GM19023 (cell line): ENCODE measurements around the gene CCDC28A.

Source experiments
- ATAC-seq: cut with Tn5 transposase; IDR thresholded peaks from one replicate; pipeline ENCODE4 v1.9.1; 2021; ENCODE audit warnings: mild to moderate bottlenecking, moderate library complexity; ENCODE audit not compliant: unreplicated experiment

Gene CCDC28A

DNA sequence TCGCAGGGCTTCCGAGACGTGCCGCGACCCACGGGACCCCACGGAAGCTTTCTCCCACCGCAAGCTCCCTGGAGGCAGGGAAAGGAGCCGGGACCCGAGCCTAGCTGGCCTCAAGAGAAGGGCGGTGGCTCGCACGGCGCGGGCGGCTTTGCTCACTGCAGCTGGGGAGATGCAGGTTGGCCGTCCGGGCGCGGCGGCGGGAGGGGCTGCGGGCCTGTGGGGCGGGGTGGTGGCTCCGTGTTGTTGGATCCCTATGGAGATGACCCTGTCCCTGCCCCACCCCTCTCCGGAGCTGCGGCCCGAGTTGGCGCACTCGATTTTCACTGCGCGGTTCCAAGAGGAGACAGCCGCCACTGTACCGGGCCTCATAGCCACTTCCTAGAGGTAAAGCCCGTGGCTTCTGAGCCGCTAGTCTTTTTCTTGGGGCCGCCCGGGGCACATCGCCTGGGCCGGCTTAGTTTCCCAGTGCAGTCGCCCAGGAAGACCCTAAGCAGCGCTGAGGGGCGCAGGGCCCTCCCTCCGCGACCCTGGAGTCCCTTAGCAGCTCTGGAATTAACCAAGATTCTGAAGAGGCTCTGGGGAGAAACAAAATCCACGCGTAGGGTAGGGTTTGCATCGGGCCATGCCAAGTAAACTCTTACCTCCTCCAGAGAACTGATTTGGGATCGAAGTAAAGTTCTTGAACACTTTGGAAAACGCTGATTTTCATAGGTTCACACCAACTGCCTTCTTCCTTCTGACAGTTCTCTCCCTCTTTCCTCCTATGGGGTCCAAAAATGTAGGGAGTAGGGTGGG, 22.4 kb downstream of the CCDC28A start, which contains the start of gene ECT2L:
TSS of gene ECT2L (plus strand) at position 279 of the 795 bp plus-strand sequence. CDS start 17,188 bp downstream, outside the sequence.
- no peak for ATAC-seq

DNA sequence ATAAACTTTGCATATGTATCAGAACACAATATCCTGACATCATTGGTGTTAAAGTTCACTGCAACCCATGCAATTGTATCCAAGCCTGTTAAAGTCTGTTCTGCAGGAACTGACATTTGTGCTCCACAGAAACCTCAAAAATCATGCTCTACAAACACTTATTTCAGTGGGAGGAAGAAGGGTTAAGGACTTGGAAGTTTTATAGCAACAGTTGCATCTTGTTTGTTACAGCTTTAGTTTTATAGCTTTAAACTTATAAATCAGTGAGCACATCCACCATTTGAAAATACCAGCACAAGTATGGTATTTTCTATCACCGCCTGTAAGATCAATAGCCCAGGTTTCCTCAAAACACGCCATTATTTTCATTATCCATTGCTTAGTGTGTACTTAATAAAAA, 23.2 kb downstream of the CCDC28A start:
- ATAC-seq: no peak

DNA sequence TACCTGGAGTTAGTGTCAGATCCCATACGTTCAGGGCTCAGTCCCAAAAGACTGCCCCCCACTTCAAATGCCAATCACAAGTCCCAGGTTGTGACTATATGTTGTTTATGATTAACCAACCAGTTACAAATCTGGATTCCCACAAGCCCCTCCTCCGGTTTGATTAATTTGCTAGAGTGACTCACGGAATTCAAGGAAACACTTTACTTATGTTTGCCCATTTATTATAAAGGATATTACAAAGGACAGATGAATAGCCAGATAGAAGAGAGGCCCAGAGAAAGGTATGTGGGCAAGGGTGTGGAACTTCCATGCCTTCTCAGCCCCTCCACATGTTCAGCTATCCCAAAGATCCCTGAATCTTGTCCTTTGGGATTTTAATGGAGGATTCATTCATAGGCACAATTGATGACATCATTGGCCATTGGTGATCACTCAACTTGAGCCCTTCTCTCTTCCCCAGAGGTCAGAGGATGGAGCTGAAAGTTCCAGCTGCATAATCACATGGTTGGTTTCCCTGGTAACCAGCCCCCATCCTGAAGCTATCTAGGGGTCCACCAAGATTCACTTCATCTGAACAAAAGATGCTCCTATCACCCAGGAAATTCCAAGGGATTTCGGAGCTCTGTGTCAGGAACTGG, 24.4 kb downstream of the CCDC28A start:
- no peak for ATAC-seq

DNA sequence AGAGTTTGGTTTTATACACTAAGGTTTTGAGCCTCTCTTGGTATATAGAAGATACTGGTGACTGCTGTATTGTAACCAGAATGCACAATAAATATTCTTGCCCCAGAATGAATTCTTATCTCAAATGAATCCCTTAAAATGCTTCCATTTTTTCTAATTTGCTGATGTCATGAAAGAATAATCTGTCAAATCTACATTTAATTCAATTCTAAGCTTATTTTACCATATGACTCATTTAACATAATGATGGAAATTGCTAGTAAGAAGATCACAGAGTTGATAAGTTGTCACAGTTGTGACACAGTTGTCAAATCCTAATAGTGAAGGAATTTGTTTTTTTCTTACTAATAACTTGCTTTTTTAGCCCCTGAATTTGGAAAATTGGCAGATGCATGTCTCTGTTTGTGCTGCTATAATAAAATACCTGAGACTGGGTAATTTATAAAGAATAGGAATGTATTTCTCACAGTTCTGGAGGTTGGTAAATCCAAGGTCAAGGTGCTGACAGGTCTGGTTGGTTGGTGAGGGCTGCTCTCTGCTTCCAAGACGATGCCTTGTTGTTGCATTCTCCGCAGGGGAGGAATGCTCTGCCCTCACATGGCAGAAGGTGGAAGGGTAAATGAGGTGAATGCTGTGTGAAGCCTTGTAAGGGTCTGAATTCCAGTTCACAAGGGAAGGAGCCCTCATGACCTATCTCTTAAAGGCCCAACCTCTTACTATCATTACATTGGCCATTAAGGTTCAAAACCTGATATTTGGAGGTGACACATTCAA, 27.0 kb downstream of the CCDC28A start:
- no peak for ATAC-seq

DNA sequence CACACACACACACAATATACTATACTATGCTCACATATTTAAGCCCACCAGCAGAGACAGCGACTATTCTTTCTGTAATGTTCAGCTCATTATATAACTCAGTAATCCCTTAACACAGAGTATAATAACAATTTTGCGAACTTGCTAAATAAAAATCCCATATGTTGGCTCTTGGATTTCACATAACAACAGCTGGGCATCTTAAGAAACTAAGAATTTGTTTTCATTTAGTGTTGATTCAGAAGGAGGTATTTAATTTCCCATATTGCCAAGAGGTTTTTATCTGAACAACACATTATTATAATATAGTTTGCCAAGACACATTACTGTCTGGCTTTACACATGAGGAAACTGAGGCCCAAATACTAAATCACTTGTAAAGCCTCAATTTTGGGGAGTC, 29.8 kb downstream of the CCDC28A start:
- ATAC-seq: no peak

DNA sequence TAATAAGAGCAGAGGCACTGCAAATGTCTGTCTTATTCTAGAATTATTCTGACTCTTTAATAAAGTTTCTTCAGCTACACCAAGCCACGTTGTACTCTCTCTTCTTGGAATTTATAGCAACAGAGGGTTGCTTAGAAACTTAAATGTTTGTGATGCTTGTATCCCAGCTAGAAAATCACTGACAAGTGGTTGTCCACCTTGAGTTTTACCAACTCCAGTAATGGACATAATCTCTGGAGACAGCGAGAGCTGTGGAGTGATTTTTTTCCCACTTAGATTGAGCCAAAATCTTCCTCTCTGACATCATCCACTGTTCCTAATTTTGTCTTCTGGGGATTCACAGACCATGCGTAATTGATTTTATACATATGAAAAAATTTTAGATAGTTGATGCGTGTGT, 30.3 kb downstream of the CCDC28A start:
- ATAC-seq: no peak

DNA sequence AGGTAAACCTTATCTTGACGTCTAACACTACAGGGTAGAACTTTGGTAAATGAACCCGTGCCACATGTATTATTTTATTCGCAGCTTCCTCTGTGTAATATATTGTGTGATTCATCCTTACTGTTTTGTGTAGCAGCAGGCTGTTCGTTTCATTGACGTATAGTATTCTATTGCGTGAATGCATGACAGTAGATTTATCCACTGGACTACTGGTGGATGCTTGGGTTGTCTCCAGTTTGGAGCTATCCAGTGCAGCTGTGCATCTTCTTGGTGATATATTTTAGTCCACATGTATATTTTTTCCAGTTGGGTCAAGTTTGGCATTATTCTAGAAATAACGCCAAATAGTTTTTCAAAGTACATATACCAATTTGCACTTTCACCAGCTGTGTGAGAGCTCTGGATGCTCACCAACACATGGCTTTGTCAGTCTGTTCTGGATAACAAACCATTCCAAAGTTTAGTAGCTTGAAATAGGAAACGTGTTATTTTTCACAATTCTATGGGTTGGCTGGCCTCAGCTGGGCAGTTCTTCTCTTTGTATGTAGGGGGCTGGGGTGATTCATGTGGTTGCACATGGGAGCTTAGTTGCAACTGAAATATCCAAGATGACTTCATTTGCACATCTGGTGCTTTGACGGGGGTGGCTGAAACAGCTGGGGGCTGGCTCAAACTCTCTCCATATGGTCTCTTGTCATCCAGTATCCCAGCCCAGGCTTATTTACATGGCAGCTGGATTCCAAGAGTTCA, 31.6 kb downstream of the CCDC28A start:
- ATAC-seq: no peak

DNA sequence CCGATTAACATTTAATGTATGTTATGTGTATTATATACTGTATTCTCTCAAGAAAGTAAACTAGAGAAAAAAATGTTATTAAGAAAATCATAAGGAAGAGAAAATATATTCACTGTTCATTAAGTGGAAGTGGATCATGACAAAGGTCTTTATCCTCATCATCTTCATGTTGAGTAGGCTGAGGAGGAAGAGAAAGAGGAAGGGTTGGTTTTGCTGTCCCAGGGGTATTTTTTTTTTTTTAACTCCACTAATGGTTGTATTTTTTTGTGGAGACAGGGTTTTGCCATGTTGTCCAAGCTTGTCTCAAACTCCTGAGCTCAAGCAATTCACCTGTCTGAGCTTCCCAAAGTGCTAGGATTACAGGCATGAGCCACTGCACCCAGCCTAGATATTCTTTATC, 33.3 kb downstream of the CCDC28A start:
- no peak for ATAC-seq

DNA sequence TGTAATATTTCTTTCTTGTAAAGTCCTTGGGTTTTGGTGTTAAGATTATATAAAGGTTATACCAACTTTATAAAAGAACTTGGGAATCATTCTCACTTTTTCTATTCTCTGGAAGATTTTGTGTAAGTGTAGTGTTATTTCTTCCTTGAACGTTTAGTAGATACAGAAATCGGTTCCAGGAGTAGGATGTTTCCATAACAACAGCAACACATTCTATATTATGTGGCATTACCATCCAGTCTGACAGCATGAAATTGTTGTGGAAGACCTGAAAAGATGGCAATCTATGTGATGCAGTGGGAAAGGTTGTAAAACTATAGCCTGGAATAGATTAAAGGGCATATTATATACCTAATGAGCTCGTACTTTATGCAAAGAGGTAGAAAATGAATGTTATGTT, 36.1 kb downstream of the CCDC28A start:
- no peak for ATAC-seq

DNA sequence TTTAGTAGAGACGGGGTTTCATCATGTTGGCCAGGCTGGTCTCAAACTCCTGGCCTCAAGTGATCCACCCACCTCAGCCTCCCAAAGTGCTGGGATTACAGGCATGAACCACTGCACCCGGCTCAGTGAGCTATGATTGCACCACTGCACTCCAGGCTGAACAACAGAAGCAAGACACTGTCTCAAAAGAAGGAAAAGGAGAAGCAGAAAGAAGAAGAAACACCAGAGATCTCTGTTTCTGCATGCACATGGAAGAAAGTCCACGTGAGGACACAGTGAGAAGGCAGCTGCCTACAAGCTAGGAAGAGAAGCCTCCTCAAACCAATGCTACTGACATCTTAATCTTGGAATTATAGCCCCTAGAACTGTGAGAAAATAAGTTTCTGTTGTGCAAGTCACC, 38.3 kb downstream of the CCDC28A start:
- no peak for ATAC-seq

DNA sequence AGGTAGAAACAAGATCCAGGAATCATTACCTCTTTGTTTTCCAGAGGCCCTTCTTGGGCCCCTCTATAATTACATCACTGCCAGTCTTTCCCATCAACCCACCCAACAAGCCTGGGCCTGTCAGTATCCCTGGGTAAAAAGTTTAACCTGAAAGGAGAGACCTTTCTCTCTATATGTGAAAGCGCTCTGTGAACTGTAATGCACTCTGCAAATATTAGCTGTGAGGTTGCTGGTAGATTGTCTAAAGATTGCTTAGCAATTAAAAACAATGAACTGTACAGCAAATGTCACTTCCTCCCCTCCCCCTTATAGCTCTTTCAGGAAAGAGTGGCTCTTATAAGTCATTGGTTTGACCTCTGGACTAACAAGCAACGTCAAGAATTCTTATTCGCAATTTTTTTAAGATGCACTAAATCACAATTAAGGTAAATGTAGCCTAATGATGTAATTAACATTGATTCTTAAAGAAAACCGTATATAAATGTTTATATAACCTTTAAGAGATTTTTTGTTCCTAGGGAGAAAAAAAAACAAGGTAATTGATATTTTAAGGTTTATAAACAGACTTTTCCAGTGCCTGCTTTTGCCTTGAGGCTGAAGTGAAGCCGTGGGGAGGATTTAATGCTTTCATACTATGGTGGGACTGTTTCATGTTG, 40.7 kb downstream of the CCDC28A start:
- ATAC-seq: no peak

DNA sequence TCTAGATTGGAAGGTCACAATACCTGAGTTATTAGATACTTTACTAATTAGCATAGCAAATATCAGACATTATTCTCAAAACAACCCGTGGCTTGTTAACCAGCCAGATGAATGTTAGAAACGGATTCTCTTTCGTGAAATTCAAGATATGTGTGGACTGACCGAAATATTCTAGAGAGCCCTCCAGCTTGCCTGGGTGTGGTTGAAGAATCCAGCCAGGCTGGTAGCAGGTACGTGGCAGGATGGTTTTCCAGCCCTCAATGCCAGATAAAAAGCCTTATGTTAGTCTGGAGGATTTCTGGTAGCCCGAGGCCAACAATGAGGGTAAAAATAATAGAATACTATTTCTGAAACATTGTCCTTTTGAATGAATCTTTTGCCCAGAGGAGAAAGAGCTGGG, 41.7 kb downstream of the CCDC28A start:
- no peak for ATAC-seq

DNA sequence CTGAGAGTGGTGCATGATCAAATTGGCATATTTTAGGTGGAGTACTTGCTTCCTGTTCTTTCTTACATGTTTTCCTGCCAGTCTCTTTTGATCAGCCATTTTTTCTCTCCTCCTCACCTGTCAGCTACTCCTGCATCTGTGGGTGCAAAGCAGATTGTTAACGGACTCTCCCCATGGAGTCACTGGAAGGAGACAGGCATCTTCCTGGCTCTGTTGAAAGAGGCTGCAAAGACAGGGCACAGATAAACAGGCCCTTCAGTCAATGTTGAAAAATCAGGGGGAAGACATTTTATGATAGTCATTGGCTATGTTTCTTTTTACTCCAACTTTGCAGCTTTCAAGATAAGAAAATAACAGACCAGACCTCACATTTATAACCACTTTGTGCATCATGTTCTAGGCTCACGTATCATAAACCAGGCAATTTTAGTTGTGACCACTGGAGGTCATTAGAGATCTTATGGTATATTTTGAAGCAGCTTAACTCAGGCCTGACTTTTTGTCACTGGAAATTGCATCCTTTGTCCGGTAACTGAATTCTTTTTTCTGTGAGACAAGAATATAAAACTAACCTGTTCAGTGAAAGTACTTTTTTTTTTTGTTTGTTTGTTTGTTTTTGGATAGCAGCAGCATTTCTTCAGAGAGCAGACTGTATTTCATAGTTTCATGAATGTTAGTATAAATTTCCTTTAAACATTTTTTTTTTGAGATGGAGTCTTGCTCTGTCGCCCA, 42.4 kb downstream of the CCDC28A start:
- peak; percentile 48 for ATAC-seq

DNA sequence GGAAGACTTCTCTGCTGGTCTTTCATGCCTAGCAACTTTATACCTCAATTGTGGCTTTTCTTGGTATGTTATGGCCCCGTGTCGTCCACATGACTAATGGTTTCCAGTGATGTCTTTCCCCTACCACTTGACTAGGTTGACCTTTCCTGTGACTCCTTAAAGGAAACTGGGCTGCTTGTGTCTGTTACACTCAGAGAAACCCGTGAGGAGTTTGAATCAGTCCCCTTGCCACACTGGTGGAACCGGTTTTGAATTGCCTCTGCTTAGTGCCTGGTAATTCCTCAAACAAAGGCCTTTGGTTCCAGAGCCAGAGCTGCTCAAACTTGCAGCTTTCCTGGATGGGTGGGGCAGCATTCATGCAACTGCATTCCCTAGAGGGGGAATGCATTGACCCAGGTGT, 44.2 kb downstream of the CCDC28A start:
- no peak for ATAC-seq

DNA sequence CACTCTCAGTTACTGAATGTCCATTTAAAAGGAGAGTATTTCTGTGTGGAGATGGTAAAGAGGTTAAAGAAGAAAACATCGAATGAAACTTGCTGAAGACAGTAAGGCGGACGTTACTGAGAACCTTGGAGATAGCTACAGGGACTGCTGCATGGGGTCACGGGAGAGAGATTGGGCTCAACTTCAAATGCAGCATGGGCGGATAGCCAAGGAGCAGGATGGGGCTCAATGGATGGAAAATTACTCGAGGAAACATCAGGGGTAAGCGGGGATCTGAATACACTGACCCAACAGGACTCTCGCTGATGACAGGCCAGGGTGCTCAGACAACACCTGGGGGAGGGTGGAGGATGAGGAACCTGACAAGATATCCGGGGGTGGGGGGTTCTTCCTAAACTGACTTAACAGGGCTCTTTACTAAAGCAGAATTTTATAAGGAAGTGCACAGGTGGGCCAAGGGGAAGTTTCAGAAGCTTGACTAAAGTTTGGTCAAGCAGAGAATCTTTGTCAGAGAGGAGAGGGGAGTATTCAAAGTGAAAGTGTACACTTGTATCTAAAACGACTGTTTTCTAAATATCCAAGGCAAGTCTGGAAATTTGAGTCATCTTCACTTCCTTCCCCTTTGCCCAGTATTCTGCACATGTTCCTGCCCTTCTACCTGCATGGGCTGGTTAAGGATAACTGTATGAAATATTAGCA, 45.1 kb downstream of the CCDC28A start:
- ATAC-seq: peak; percentile 61

DNA sequence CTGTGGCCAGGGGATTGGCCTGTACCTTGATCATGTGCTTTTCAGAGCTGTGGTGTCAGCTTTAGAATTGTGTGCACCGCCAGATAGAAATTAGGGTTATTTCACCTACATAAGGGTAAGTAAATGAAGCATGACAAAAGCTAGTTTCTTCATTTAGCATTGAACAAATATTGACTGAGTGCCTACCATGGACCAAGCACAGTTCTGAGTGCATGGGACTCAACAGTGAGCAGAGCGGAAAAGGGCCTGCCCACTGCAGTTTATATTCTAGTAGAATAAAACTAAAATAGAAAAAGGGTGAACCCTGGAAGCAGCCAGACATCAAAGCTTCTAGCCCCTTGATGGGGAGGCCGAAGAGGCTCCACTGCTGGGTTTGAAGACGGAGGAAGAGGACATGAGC, 48.0 kb downstream of the CCDC28A start:
- no peak for ATAC-seq

DNA sequence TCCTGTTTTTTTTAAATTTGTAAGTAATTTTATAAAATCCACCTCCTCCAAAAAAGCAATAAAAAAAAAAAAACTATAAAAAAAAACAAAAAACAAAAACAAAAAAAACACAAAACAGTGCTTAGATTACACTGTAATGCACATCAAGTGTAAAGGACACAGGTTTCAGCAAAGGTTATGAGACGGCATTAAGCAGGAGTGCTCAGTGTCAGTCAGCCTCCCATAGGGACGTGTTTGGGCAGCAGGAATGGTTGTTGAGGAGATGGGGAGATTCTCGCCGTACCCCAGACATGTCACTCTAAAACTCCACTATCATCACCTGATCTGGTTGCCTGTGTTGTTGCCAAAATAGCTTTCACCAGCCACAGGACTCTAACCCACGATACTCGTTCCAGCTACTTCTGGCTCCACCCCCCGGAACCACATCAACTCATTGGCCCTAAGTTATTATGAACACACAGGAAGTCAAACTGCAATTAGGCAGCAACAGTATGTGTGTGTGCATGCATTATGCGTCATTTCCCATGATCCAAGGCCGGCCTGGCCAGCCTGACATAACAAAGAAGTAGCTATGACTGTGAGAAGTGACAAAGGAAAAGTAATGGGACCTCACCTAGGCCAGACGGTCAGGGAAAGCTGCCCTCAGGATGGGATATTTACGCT, 51.0 kb downstream of the CCDC28A start:
- no peak for ATAC-seq

DNA sequence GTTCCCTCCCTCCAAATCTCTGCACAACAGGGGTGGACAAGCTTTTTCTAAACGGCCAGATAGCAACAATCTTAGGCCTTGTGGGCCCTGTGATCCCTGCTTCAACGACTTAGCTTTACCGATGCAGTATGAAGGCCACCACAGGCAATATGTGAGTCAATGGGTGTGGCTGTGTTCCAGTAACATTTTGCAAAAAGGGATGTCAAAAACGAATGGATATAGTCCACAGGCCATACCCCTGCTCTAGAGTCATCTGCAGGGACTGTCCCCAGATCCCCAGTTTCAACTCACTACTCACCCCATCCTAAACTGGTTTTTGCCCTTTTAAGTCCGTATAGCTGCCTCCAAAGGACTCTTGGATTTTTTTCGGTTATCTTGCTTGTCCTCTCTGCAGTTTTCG, 56.7 kb downstream of the CCDC28A start:
- ATAC-seq: no peak

DNA sequence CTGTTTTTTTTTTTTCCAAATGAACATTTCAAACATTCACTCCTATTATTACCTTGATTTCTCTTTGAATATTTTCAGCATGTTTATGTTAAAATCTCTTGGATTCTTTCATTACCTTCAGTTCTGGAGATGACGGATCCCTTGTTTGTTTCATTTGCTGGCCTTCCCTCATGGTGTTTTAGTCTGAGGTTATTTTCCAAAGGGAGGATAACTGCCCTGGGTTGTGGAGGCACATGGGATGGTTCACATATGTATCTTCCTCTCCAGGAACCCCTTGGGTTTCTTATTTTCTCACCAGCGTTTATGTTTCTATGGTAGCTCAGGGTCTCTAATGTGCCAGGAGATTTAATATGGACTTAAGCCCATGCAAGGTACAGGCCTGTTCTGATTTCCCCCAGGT, 58.6 kb downstream of the CCDC28A start:
- ATAC-seq: no peak
